Measurements from ENCODE around the gene LCLAT1. TPM values are rescaled to one million over a fixed set of nuclear protein-coding genes. Genes with fewer than 3 reads are reported as not detected.
"Not testable (repeated sequence)": the region's sequence is repeated elsewhere in the genome, so short reads cannot be mapped to it uniquely, and the experiment has no call there.

LCLAT1 gene
- total RNA-seq, 2 experiments from 2014 or later = 8.3 to 10.2 TPM

DNA sequence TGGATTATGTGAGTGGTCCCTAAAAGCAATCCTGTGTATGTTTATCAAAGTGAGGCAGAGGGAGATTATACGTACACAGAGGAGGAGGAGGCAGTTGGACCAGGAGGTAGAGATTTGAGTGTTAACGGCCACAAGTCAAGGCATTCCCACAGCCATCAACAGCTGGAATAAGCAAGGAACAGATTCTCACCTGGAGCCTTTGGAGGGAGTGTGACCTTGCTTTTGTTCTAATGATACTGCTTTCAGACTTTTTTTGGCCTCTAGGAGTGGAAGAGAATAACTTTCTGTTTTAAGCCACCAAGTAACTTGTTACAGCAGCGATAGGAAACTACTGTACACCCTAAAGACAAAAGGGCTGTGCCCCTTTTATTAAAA is 18.1 kb downstream of the LCLAT1 start:
- no peak for DNase-seq
- H3K4me3 ChIP-seq (ENCODE audit: low read length) = no peak overlapping the region
- TF ChIP-seq, protein P1, sequence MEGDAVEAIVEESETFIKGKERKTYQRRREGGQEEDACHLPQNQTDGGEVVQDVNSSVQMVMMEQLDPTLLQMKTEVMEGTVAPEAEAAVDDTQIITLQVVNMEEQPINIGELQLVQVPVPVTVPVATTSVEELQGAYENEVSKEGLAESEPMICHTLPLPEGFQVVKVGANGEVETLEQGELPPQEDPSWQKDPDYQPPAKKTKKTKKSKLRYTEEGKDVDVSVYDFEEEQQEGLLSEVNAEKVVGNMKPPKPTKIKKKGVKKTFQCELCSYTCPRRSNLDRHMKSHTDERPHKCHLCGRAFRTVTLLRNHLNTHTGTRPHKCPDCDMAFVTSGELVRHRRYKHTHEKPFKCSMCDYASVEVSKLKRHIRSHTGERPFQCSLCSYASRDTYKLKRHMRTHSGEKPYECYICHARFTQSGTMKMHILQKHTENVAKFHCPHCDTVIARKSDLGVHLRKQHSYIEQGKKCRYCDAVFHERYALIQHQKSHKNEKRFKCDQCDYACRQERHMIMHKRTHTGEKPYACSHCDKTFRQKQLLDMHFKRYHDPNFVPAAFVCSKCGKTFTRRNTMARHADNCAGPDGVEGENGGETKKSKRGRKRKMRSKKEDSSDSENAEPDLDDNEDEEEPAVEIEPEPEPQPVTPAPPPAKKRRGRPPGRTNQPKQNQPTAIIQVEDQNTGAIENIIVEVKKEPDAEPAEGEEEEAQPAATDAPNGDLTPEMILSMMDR (IDR thresholded peaks at IDR 0.05) = no peak
- H3K4me3 Mint-ChIP-seq = peak overlapping the region; percentile 53
- no peaks in the 10 kb centered on the region for H3K27me3 Mint-ChIP-seq
- intact Hi-C loops (cut with DNase I, micrococcal nuclease) = no loop called here
- H3K9me3 Mint-ChIP-seq = no peaks in the 10 kb centered on the region
- H3K27ac Mint-ChIP-seq = peak overlapping the region; percentile 37
- ChIA-PET POLR2A (no interaction called here), CTCF (no interaction called here)
- H3K27me3 ChIP-seq (ENCODE audit: control insufficient read depth in 1 of 2, insufficient read depth in 2 of 2, low read length in 2 of 2) = no peaks in the 10 kb centered on the region
- H3K27ac ChIP-seq (ENCODE audit: low read depth in 1 of 2, low read length in 2 of 2) = no peak overlapping the region
- no peak for ATAC-seq (ENCODE audit: poor library complexity)
- H3K36me3 Mint-ChIP-seq (ENCODE audit: low read depth) = peaks cover 28% of the 10 kb centered on the region
- no peaks in the 10 kb centered on the region for H3K36me3 ChIP-seq (ENCODE audit: insufficient read depth, low read length)
- peaks cover 45% of the 10 kb centered on the region for H3K4me1 Mint-ChIP-seq (ENCODE audit: low read depth)
- no peaks in the 10 kb centered on the region for H3K9me3 ChIP-seq (ENCODE audit: control insufficient read depth in 1 of 2, insufficient read depth in 1 of 2, low read length in 2 of 2)
- H3K4me1 ChIP-seq (ENCODE audit: insufficient read depth, low read length) = no peaks in the 10 kb centered on the region

DNA sequence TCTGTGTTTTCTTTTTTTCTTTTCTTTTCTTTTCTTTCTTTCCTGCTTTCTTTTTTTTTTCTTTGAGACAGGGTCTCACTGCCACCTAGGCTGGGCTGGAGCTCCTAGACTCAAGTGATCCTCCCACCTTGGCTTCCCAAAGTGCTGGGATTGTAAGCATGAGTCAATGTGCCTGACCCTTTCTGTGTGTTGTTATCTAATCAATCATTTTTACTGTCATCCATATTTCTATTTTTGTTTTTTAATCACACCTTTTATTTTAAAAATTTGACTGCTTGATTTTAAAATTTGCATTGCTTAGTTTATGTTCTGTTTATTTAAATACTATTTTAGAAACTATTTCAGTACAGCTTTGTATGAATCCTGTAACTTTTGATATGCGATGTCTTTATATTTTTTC is 19.2 kb downstream of the LCLAT1 start:
- ChIA-PET CTCF (no interaction called here), POLR2A (interaction anchor here (0.7 to 1.7 kb wide), 2 partner anchors 14 to 126 kb away, joined by 3 to 4 read pairs; no protein-coding TSS in a partner anchor)
- H3K27me3 ChIP-seq (ENCODE audit: control insufficient read depth in 1 of 2, insufficient read depth in 2 of 2, low read length in 2 of 2) = no peaks in the 10 kb centered on the region
- Mint-ChIP-seq H3K27ac (no peak overlapping the region), H3K4me3 (no peak overlapping the region), H3K27me3 (no peaks in the 10 kb centered on the region), H3K36me3 (ENCODE audit: low read depth) (peaks cover 19% of the 10 kb centered on the region), H3K4me1 (ENCODE audit: low read depth) (peaks cover 34% of the 10 kb centered on the region), H3K9me3 (no peaks in the 10 kb centered on the region)
- DNase-seq (no peak), ATAC-seq (ENCODE audit: poor library complexity) (no peak)
- no peaks in the 10 kb centered on the region for H3K36me3 ChIP-seq (ENCODE audit: insufficient read depth, low read length)
- H3K4me3 ChIP-seq (ENCODE audit: low read length) = no peak overlapping the region
- TF ChIP-seq, protein P1 (IDR thresholded peaks at IDR 0.05) = no peak
- intact Hi-C loops (cut with DNase I, micrococcal nuclease) = no loop called here
- no peaks in the 10 kb centered on the region for H3K9me3 ChIP-seq (ENCODE audit: control insufficient read depth in 1 of 2, insufficient read depth in 1 of 2, low read length in 2 of 2)
- H3K27ac ChIP-seq (ENCODE audit: low read depth in 1 of 2, low read length in 2 of 2) = no peak overlapping the region
- H3K4me1 ChIP-seq (ENCODE audit: insufficient read depth, low read length) = no peaks in the 10 kb centered on the region

DNA sequence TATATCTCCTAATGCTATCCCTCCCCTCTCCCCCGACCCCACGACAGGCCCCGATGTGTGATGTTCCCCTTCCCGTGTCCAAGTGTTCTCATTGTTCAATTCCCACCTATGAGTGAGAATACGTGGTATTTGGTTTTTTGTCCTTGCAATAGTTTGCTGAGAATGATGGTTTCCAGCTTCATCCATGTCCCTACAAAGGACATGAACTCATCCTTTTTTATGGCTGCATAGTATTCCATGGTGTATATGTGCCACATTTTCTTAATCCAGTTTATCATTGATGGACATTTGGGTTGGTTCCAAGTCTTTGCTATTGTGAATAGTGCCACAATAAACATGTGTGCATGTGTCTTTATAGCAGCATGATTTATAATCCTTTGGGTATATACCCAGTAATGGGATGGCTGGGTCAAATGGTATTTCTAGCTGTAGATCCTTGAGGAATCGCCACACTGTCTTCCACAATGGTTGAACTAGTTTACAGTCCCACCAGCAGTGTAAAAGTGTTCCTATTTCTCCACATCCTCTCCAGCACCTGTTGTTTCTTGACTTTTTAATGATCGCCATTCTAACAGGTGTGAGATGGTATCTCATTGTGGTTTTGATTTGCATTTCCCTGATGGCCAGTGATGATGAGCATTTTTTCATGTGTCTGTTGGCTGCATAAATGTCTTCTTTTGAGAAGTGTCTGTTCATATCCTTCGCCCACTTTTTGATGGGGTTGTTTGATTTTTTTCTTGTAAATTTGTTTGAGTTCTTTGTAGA is 20.2 kb downstream of the LCLAT1 start:
- intact Hi-C loops (cut with DNase I, micrococcal nuclease) = not testable (repeated sequence)
- peaks cover 38% of the 10 kb centered on the region for H3K4me1 Mint-ChIP-seq (ENCODE audit: low read depth)

More for the DNA sequence above, 20.2 kb downstream of the LCLAT1 start:
- H3K36me3 ChIP-seq (ENCODE audit: insufficient read depth, low read length); H3K27ac Mint-ChIP-seq; CTCF ChIA-PET; H3K27ac ChIP-seq (ENCODE audit: low read depth in 1 of 2, low read length in 2 of 2); ATAC-seq (ENCODE audit: poor library complexity); H3K4me3 ChIP-seq (ENCODE audit: low read length); H3K4me3 Mint-ChIP-seq; H3K9me3 Mint-ChIP-seq; H3K9me3 ChIP-seq (ENCODE audit: control insufficient read depth in 1 of 2, insufficient read depth in 1 of 2, low read length in 2 of 2); H3K27me3 Mint-ChIP-seq; H3K27me3 ChIP-seq (ENCODE audit: control insufficient read depth in 1 of 2, insufficient read depth in 2 of 2, low read length in 2 of 2); H3K4me1 ChIP-seq (ENCODE audit: insufficient read depth, low read length); DNase-seq: not testable (repeated sequence)
- POLR2A ChIA-PET = interaction anchor here (1.7 kb wide), 1 partner anchor 13 kb away, joined by 3 read pairs; no protein-coding TSS in a partner anchor
- peaks cover 20% of the 10 kb centered on the region for H3K36me3 Mint-ChIP-seq (ENCODE audit: low read depth)

Measured in CD4-positive, alpha-beta T cell (primary cell).